T-helper 17 cell (primary cell): ENCODE results near the gene TRMT1L. TPM values are rescaled to one million over a fixed set of nuclear protein-coding genes. Genes with fewer than 3 reads are reported as not detected.
"Not testable (repeated sequence)": the region's sequence is repeated elsewhere in the genome, so short reads cannot be mapped to it uniquely, and the experiment has no call there.

Experiments
- ATAC-seq: fragments of 150-1000 bp; cut with Tn5 transposase; 2 replicates; pipeline ENCODE4 v1.10.0; 2021; ENCODE audit warnings: mild to moderate bottlenecking, moderate library complexity
- DNase-seq, 3 donors: peaks; one replicate each; pipeline versions ENCODE4 v3.0.0 to v3.0.0-alpha.2; 2020 to 2021
- H3K9me3 ChIP-seq: one replicate; pipeline ENCODE4 v1.7.0; 2013; ENCODE audit warnings: low read length, mild to moderate bottlenecking; ENCODE audit not compliant: control insufficient read depth, poor library complexity, severe bottlenecking
- H3K27ac Mint-ChIP-seq: one replicate; pipeline ENCODE4 v1.8.0; 2022; ENCODE audit warnings: mild to moderate bottlenecking, moderate library complexity, mixed read lengths
- H3K27me3 Mint-ChIP-seq: one replicate; pipeline ENCODE4 v1.8.0; 2022; ENCODE audit warnings: mixed read lengths
- H3K36me3 Mint-ChIP-seq: one replicate; pipeline ENCODE4 v1.8.0; 2022; ENCODE audit warnings: low read depth, mixed read lengths
- H3K4me1 Mint-ChIP-seq: one replicate; pipeline ENCODE4 v1.8.0; 2022; ENCODE audit warnings: mild to moderate bottlenecking, mixed read lengths
- H3K4me3 Mint-ChIP-seq: one replicate; pipeline ENCODE4 v1.8.0; 2022; ENCODE audit warnings: mild to moderate bottlenecking, moderate library complexity, mixed read lengths
- total RNA-seq, 4 donors: library from RNA in 2 of 4; stranded (reverse) in 2 of 4; gene quantifications; one replicate each; pipeline ENCODE4 v1.2.3 and lab custom pipeline; 2022 to 2026

The TRMT1L gene
- total RNA-seq (1 to 10 TPM; 5.8 to 9.6 TPM), total RNA-seq (lab: John Stamatoyannopoulos, UW) (23.1 to 33.1 reads per million in 2 donors)

- DNase-seq: peak; percentile 94 to 96 (median 95)
- Mint-ChIP-seq H3K4me3 (peak within 1 kb of the TSS; percentile 98), H3K27ac (peak within 1 kb of the TSS; percentile 97), H3K27me3 (no peaks in the 10 kb centered on the region), H3K36me3 (peaks cover 12% of the 10 kb centered on the region), H3K4me1 (peaks cover 45% of the 10 kb centered on the region)
- ATAC-seq: peak; percentile 92
- H3K9me3 ChIP-seq: no peaks in the 10 kb centered on the region
Measured at GRCh38 chr1:185156854-185157598, at the start of gene TRMT1L, which contains the start of gene SWT1. TRMT1L (minus strand) TSS chr1:185156953; CDS start chr1:185156712, 241 bp downstream. SWT1 (plus strand) TSS chr1:185157167; CDS start chr1:185160842, 3,675 bp downstream.

GRCh38 chr1:185200889-185201288 is 44.1 kb upstream of the TRMT1L start:
- no peak overlapping the region for H3K27ac Mint-ChIP-seq
- peaks cover 8% of the 10 kb centered on the region for H3K36me3 Mint-ChIP-seq
- H3K27me3 Mint-ChIP-seq: no peaks in the 10 kb centered on the region
- DNase-seq (no peak), ATAC-seq (no peak)
- no peak overlapping the region for H3K4me3 Mint-ChIP-seq
- H3K4me1 Mint-ChIP-seq: no peaks in the 10 kb centered on the region
- H3K9me3 ChIP-seq: no peaks in the 10 kb centered on the region

GRCh38 chr1:185198712-185199111 is 42.0 kb upstream of the TRMT1L start:
- not testable (repeated sequence) for H3K27me3 Mint-ChIP-seq, H3K27ac Mint-ChIP-seq, H3K36me3 Mint-ChIP-seq, ATAC-seq, H3K4me1 Mint-ChIP-seq, DNase-seq, H3K4me3 Mint-ChIP-seq, H3K9me3 ChIP-seq

GRCh38 chr1:185193756-185194155 is 37.0 kb upstream of the TRMT1L start:
- no peak overlapping the region for H3K4me3 Mint-ChIP-seq
- DNase-seq: no peak
- no peaks in the 10 kb centered on the region for H3K4me1 Mint-ChIP-seq
- no peak for ATAC-seq
- H3K27ac Mint-ChIP-seq: no peak overlapping the region
- H3K36me3 Mint-ChIP-seq: peaks cover 2% of the 10 kb centered on the region
- no peaks in the 10 kb centered on the region for H3K27me3 Mint-ChIP-seq
- H3K9me3 ChIP-seq: no peaks in the 10 kb centered on the region

- peaks cover 17% of the 10 kb centered on the region for H3K4me1 Mint-ChIP-seq
- H3K9me3 ChIP-seq: no peaks in the 10 kb centered on the region
- H3K4me3 Mint-ChIP-seq: no peak overlapping the region
- H3K27me3 Mint-ChIP-seq: no peaks in the 10 kb centered on the region
- H3K36me3 Mint-ChIP-seq: peaks cover 12% of the 10 kb centered on the region
- H3K27ac Mint-ChIP-seq: peak overlapping the region; percentile 11
- peak; percentile 82 for ATAC-seq
- DNase-seq: peak in 1 of 3 donors; percentile 16
Measured at GRCh38 chr1:185170291-185170848, 13.6 kb upstream of the TRMT1L start.

GRCh38 chr1:185166106-185166505 is 9.4 kb upstream of the TRMT1L start:
- DNase-seq (no peak), ATAC-seq (no peak)
- peak overlapping the region; percentile 72 for H3K27ac Mint-ChIP-seq
- H3K36me3 Mint-ChIP-seq: peaks cover 10% of the 10 kb centered on the region
- H3K27me3 Mint-ChIP-seq: no peaks in the 10 kb centered on the region
- H3K9me3 ChIP-seq: no peaks in the 10 kb centered on the region
- no peak overlapping the region for H3K4me3 Mint-ChIP-seq
- peaks cover 19% of the 10 kb centered on the region for H3K4me1 Mint-ChIP-seq

GRCh38 chr1:185162491-185162890 is 5.7 kb upstream of the TRMT1L start:
- Mint-ChIP-seq H3K4me3 (no peak overlapping the region), H3K36me3 (peaks cover 6% of the 10 kb centered on the region), H3K27ac (no peak overlapping the region), H3K27me3 (no peaks in the 10 kb centered on the region), H3K4me1 (peaks cover 34% of the 10 kb centered on the region)
- no peak for DNase-seq
- ATAC-seq: no peak
- H3K9me3 ChIP-seq: no peaks in the 10 kb centered on the region

GRCh38 chr1:185159966-185160365 is 3.2 kb upstream of the TRMT1L start:
- no peak overlapping the region for H3K27ac Mint-ChIP-seq
- H3K27me3 Mint-ChIP-seq: no peaks in the 10 kb centered on the region
- no peaks in the 10 kb centered on the region for H3K9me3 ChIP-seq
- DNase-seq (no peak), ATAC-seq (no peak)
- peaks cover 7% of the 10 kb centered on the region for H3K36me3 Mint-ChIP-seq
- H3K4me3 Mint-ChIP-seq: no peak overlapping the region
- H3K4me1 Mint-ChIP-seq: peaks cover 34% of the 10 kb centered on the region

- no peak for DNase-seq
- Mint-ChIP-seq H3K4me3 (peak overlapping the region; percentile 31), H3K36me3 (peaks cover 7% of the 10 kb centered on the region)
Measured at GRCh38 chr1:185158800-185159199, 2.0 kb upstream of the TRMT1L start.

GRCh38 chr1:185157599-185158412 is 1.1 kb upstream of the TRMT1L start:
- peak overlapping the region; percentile 97 for H3K27ac Mint-ChIP-seq
- H3K9me3 ChIP-seq: no peaks in the 10 kb centered on the region
- DNase-seq (no peak), ATAC-seq (no peak)
- peaks cover 40% of the 10 kb centered on the region for H3K4me1 Mint-ChIP-seq
- H3K27me3 Mint-ChIP-seq: no peaks in the 10 kb centered on the region
- H3K4me3 Mint-ChIP-seq: peak overlapping the region; percentile 98
- peaks cover 7% of the 10 kb centered on the region for H3K36me3 Mint-ChIP-seq

More at GRCh38 chr1:185158800-185159199, 2.0 kb upstream of the TRMT1L start:
- Mint-ChIP-seq H3K27me3 (no peaks in the 10 kb centered on the region), H3K4me1 (peaks cover 35% of the 10 kb centered on the region), H3K27ac (no peak overlapping the region)
- ATAC-seq: no peak
- no peaks in the 10 kb centered on the region for H3K9me3 ChIP-seq

- peak overlapping the region; percentile 97 for H3K27ac Mint-ChIP-seq
- H3K4me3 Mint-ChIP-seq: peak overlapping the region; percentile 98
- peaks cover 12% of the 10 kb centered on the region for H3K36me3 Mint-ChIP-seq
- ATAC-seq: peak; percentile 36
- H3K9me3 ChIP-seq: no peaks in the 10 kb centered on the region
- DNase-seq: no peak
- H3K27me3 Mint-ChIP-seq: no peaks in the 10 kb centered on the region
- peaks cover 42% of the 10 kb centered on the region for H3K4me1 Mint-ChIP-seq
Measured at GRCh38 chr1:185156288-185156853, 382 bp downstream of the TRMT1L start.

GRCh38 chr1:185155600-185156287 is 1.0 kb downstream of the TRMT1L start:
- Mint-ChIP-seq H3K27me3 (no peaks in the 10 kb centered on the region), H3K27ac (peak overlapping the region; percentile 97), H3K4me3 (peak overlapping the region; percentile 98), H3K4me1 (peaks cover 41% of the 10 kb centered on the region), H3K36me3 (peaks cover 12% of the 10 kb centered on the region)
- DNase-seq (no peak), ATAC-seq (peak; percentile 7)
- H3K9me3 ChIP-seq: no peaks in the 10 kb centered on the region
